Effector memory CD8-positive, alpha-beta T cell (primary cell): Measurements from ENCODE around the gene TFAP2C.

Experiments used
- ATAC-seq: fragments of 150-1000 bp; cut with Tn5 transposase; replicated peaks from 2 replicates; pipeline ENCODE4 v1.10.0; 2021; ENCODE audit warnings: mild to moderate bottlenecking, moderate library complexity
- DNase-seq, 3 experiments: peaks; one replicate each; pipeline ENCODE4 v3.0.0; 2021
- H3K27ac Mint-ChIP-seq, 2 donors: one replicate each; pipeline ENCODE4 v1.8.0; 2022; ENCODE audit warnings: mild to moderate bottlenecking in 2 of 2, mixed read lengths in 2 of 2, moderate library complexity in 2 of 2
- H3K27me3 Mint-ChIP-seq, 2 donors: one replicate each; pipeline ENCODE4 v1.8.0; 2022; ENCODE audit warnings: mixed read lengths in 2 of 2
- H3K36me3 Mint-ChIP-seq: one replicate; pipeline ENCODE4 v1.8.0; 2022; ENCODE audit warnings: mild to moderate bottlenecking, moderate library complexity, mixed read lengths; ENCODE audit not compliant: insufficient read depth
- H3K4me1 Mint-ChIP-seq, 2 donors: one replicate each; pipeline ENCODE4 v1.8.0; 2022; ENCODE audit warnings: low read depth in 2 of 2, mixed read lengths in 2 of 2
- H3K4me3 Mint-ChIP-seq, 2 donors: one replicate each; pipeline ENCODE4 v1.8.0; 2022; ENCODE audit warnings: mild to moderate bottlenecking in 2 of 2, mixed read lengths in 2 of 2, moderate library complexity in 2 of 2
- H3K9me3 Mint-ChIP-seq, 2 donors: one replicate each; pipeline ENCODE4 v1.8.0; 2022; ENCODE audit warnings: mixed read lengths in 2 of 2

TFAP2C gene

DNA sequence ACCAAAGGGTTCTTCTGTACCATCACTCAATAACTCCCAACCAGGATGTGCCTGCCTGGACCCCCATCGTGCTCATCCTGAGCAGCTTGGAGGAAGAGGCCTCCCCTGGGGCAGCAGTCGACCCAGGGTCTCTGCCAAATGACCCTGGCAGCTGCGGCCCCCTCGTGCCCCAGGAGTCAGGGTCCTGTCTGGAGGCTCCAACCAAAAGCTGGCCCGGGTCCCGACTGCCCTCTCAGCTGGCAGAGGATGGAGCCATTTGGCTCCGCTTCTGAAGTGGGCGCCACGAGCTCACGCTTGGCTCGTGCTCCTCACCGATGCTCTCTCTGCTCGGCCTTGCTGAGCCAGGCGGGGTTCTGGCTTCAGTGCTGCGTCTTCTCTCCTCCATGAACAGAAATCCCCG is 56.8 kb downstream of the TFAP2C start:
- H3K9me3 Mint-ChIP-seq = no peaks in the 10 kb centered on the region
- H3K27ac Mint-ChIP-seq = no peak overlapping the region
- DNase-seq (no peak), ATAC-seq (no peak)
- H3K4me1 Mint-ChIP-seq = no peaks in the 10 kb centered on the region
- H3K27me3 Mint-ChIP-seq = peaks cover 17 to 30% of the 10 kb centered on the region in 2 donors
- H3K36me3 Mint-ChIP-seq = no peaks in the 10 kb centered on the region
- no peak overlapping the region for H3K4me3 Mint-ChIP-seq

DNA sequence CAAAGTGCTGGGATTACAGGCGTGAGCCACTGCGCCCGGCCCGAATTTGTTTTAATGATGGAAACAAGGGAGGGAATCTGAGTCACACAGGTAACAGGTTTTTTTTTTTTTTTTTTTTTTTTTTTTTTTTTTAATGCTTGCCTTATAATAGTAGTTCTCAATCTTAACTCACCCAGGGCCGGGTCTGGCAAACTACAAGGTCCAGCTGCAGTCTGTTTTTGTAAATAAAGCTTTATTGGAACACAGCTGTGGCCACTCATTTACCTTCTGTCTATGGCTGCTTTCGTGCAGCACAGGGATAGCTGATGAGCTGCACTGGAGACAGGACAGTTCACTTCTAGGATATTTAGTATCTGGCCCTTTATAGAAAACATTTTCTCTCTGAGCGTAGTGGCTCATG is 58.0 kb downstream of the TFAP2C start:
- Mint-ChIP-seq H3K27ac (no peak overlapping the region), H3K4me1 (no peaks in the 10 kb centered on the region), H3K36me3 (no peaks in the 10 kb centered on the region), H3K27me3 (peaks cover 17 to 30% of the 10 kb centered on the region in 2 donors), H3K4me3 (no peak overlapping the region), H3K9me3 (no peaks in the 10 kb centered on the region)
- no peak for ATAC-seq
- DNase-seq = no peak

DNA sequence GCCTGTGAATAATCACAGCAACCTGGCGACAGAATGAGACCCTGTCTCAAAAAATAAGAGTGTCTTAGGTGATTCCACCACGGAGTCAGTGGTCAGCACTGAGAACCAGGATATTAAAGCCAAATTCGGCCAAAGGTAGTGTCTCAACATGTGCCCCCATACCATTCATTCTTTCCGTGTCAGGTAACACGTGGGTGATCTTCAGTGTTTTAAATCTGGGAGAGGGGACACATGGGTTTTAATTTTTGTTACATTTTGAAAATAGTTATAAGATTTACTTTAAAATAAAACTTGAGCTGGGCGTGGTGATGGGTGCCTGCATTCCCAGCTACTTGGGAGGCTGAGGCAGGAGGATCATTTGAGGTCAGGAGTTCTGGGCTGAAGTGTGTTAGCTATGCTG is 59.0 kb downstream of the TFAP2C start:
- Mint-ChIP-seq H3K4me3 (no peak overlapping the region), H3K4me1 (no peaks in the 10 kb centered on the region), H3K27ac (no peak overlapping the region), H3K9me3 (no peaks in the 10 kb centered on the region), H3K36me3 (no peaks in the 10 kb centered on the region), H3K27me3 (peaks cover 6 to 21% of the 10 kb centered on the region in 2 donors)
- DNase-seq (no peak), ATAC-seq (no peak)
